Measurements from ENCODE around the gene S100P.
"Not testable (repeated sequence)": the region's sequence is repeated elsewhere in the genome, so short reads cannot be mapped to it uniquely, and the experiment has no call there.

S100P gene

GRCh38 chr4:6693231-6694176 is at the start of gene S100P:
Gene S100P, plus strand, starts transcription at chr4:6693878. Its CDS starts 55 bp downstream, at chr4:6693933.
- no peak for DNase-seq (ENCODE audit: low spot score)

GRCh38 chr4:6644792-6645530 is 48.7 kb upstream of the S100P start:
- DNase-seq (ENCODE audit: low spot score), result no peak

- no peak for DNase-seq (ENCODE audit: low spot score)
Measured at GRCh38 chr4:6647169-6647568, 46.5 kb upstream of the S100P start.

GRCh38 chr4:6647582-6648230 is 46.0 kb upstream of the S100P start:
- DNase-seq (ENCODE audit: low spot score), result no peak

- DNase-seq (ENCODE audit: low spot score), result no peak
Measured at GRCh38 chr4:6649216-6649615, 44.5 kb upstream of the S100P start.

- not testable (repeated sequence) for DNase-seq (ENCODE audit: low spot score)
Measured at GRCh38 chr4:6654211-6654610, 39.5 kb upstream of the S100P start.

- not testable (repeated sequence) for DNase-seq (ENCODE audit: low spot score)
Measured at GRCh38 chr4:6655291-6655690, 38.4 kb upstream of the S100P start.

GRCh38 chr4:6655924-6656323 is 37.8 kb upstream of the S100P start:
- no peak for DNase-seq (ENCODE audit: low spot score)

- no peak for DNase-seq (ENCODE audit: low spot score)
Measured at GRCh38 chr4:6657242-6658208, 36.2 kb upstream of the S100P start.

GRCh38 chr4:6658209-6658595 is 35.5 kb upstream of the S100P start:
- DNase-seq (ENCODE audit: low spot score), result no peak

GRCh38 chr4:6658597-6659075 is 35.0 kb upstream of the S100P start:
- peak; percentile 24 for DNase-seq (ENCODE audit: low spot score)

GRCh38 chr4:6659897-6660296 is 33.8 kb upstream of the S100P start:
- DNase-seq (ENCODE audit: low spot score), result no peak

GRCh38 chr4:6660430-6660829 is 33.2 kb upstream of the S100P start:
- no peak for DNase-seq (ENCODE audit: low spot score)

GRCh38 chr4:6662591-6662990 is 31.1 kb upstream of the S100P start:
- DNase-seq (ENCODE audit: low spot score), result no peak

- no peak for DNase-seq (ENCODE audit: low spot score)
Measured at GRCh38 chr4:6663596-6664393, 29.9 kb upstream of the S100P start.

- no peak for DNase-seq (ENCODE audit: low spot score)
Measured at GRCh38 chr4:6665320-6665654, 28.4 kb upstream of the S100P start.

GRCh38 chr4:6668391-6668790 is 25.3 kb upstream of the S100P start:
- DNase-seq (ENCODE audit: low spot score), result no peak

- DNase-seq (ENCODE audit: low spot score), result no peak
Measured at GRCh38 chr4:6671648-6672047, 22.0 kb upstream of the S100P start.

GRCh38 chr4:6672131-6672530 is 21.5 kb upstream of the S100P start:
- no peak for DNase-seq (ENCODE audit: low spot score)

- DNase-seq (ENCODE audit: low spot score), result not testable (repeated sequence)
Measured at GRCh38 chr4:6672541-6673190, 21.0 kb upstream of the S100P start.
